Activated CD4-positive, CD25-positive, alpha-beta regulatory T cell treated with anti-CD3 and anti-CD28 coated beads, Interleukin-2, amount 50 U/mL, for 16 hours (primary cell): Measurements from ENCODE around the gene RALGAPA2.
"Not testable (repeated sequence)": the region's sequence is repeated elsewhere in the genome, so short reads cannot be mapped to it uniquely, and the experiment has no call there.

Source experiments
- DNase-seq: peaks from one replicate; pipeline ENCODE4 v3.0.0-alpha.2; 2020; ENCODE audit warnings: low read depth, low spot score

Gene RALGAPA2

DNA sequence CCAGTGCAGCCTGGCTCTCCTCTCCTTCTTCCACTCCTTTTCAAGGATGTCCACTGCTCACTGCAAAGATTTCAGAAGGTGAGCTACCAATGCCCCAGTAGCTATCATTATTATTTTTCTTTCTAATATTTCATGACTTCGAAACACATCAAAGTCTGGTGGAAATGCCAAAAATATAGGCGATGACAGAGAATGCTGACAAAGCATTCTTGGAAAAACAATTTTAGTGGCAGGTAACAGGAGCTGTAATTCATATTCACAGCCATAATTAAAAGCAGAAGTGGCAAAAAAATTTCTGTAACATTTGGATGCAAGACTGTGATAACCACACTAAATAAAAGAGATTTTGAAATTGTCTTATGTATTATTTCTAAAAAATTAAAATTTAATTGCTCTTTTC, 133.6 kb downstream of the RALGAPA2 start:
- no peak for DNase-seq

DNA sequence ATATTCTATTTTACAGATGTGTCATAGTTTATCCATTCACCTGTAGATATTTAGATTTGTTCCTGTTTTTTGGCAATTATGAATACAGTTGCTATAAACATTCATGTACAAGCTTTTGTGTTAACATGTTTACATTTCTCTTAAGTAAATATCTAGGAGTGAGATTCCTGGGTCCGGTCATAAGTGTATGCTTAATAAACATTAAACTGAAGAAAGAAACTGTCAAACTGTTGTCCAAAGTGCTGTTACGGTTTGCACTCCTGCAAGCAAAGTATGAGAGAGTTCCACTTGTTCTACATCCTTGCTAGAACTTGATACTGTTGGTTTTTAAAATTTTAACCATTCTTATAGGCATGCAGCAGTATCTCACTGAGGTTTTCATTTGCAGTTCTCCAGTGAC, 138.6 kb downstream of the RALGAPA2 start:
- no peak for DNase-seq

DNA sequence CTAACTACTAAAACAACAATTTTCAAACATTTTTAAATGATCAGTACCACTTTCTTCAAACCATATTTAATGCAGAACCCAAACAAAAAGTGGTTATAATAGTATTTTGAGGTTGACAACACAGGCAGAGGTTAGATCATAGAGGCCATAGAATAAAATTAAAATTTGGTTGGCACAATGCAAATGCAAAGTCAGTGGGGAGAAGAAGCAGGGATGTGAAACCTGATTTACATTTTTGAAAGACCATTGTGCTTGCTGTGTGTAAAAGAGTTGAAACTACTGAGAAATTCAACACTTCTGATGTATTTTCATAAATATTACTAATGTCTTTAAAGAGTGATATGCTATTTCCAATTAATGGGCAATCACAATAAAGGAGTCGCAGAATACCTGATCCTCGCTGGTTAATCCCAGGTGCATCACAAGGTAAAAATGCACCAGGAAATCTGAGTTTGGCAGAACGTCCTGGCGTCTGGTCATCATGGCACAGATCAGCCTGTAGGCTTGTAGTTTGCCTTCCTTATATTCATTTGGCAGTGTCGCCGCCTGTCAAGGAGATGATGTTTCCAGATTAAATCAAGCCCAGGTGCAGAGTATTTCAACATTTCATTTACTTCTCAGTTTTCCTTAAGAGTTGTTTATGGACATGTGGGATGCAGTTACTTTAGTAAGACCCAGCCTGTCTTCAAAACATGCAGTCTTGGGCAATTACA, 141.2 kb downstream of the RALGAPA2 start:
- DNase-seq, result no peak

DNA sequence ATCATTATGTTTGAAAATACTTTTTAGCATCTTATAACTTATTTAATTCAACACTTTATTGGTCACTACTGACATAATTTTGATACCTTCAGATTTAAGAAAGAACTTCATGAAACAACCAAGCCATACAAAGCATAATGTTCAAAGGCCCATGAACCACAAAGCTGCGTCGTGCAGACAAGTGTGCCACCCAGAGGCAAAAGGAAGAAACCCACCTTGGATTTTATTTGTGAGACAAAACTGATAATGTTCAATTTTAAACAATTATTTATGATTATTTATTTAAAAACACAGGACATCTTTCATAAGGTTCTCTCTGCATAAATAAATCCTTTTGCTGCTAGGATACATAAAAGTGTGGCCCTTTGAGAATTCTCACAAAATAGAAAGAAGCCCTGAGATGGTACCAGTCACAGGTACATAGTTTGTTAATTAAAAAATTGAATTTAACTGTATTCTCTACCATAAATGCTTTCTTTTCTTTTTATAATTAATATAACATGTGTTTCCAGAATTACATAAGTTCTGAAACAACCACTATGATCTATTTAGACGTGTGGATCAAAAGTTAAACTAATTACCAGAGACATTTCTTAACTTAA, 143.7 kb downstream of the RALGAPA2 start:
- DNase-seq, result no peak

GRCh38 chr20:20567712-20568111, 144.7 kb downstream of the RALGAPA2 start:
- no peak for DNase-seq

DNA sequence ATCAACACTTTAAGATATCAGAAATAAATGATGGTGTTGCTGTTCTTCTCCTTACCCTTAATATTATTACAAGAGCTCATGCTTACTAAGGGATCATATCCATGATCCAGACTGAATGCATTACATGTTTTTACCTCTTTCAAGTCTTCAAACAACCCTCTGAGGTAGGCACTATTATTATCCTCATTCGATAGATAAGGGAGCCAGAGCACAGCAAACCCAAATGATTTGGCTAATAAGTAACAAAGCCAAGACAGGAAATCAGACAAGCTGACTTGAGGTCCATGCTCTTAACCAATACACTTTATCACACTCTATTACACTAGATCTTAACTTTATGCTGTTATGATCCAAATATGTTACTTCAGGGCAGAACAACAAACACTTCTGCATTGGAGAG, 145.9 kb downstream of the RALGAPA2 start:
- DNase-seq, result no peak

- DNase-seq, result no peak
Observed at GRCh38 chr20:20564279-20564678, 148.2 kb downstream of the RALGAPA2 start.

GRCh38 chr20:20562507-20562906, 149.9 kb downstream of the RALGAPA2 start:
- no peak for DNase-seq

- no peak for DNase-seq
Observed at GRCh38 chr20:20561841-20562240, 150.6 kb downstream of the RALGAPA2 start.

DNA sequence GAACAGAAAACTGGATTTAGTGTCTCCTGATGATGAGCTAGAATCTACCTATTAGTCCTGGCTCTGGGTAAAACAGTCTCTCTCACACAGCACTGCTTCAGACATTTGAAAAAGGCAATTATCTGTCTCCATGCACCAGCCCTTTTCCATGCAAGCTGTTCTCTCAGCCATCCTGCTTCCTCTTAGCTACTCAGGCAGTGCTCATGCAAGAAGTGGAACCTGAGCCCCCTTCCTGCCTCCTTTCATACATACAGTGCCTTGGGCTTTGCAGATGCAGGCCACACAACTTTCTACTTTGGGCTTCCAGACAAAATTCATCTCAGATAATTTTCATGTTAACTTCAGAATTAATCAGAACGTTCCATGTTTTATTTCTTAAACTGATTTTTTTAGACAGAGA, 151.3 kb downstream of the RALGAPA2 start:
- DNase-seq, result no peak

DNA sequence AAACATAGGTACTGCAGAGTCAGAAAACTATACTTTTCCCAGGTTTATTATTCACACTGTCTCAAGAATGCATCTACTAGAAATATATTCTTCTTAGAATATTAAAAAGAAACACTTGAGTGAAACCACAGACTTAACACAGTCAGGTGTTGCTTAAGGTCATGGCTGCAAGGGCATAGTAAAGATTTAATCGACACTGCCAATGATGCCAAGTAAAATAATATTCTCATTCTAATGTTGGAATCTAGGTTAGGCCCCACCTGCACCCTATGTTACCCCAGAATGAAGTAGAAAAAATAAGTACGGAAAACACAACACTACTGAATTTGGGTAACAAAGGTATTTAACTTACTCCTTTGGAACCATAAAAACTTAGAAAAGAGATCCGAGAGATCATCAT, 155.0 kb downstream of the RALGAPA2 start:
- no peak for DNase-seq

GRCh38 chr20:20555838-20556237, 156.6 kb downstream of the RALGAPA2 start:
- no peak for DNase-seq

GRCh38 chr20:20554951-20555350, 157.5 kb downstream of the RALGAPA2 start:
- DNase-seq, result no peak

DNA sequence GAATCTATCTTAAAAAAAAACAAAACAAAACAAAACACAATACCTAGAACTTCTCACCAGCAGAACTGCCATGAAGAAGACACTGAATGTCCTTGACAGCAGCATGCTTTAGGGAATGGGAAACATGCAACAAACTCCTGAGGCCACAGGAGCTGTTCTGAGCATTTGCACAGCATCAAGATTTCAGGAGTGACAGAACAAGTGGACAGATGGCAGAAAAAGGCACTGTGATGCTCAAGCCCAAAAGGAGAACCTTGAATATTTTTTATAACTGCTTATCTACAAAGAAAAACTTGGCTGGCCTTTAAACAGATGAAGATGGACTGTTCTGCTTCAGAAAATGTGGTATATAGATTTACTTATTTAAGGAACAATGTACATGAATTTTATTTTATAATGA, 158.9 kb downstream of the RALGAPA2 start:
- no peak for DNase-seq

DNA sequence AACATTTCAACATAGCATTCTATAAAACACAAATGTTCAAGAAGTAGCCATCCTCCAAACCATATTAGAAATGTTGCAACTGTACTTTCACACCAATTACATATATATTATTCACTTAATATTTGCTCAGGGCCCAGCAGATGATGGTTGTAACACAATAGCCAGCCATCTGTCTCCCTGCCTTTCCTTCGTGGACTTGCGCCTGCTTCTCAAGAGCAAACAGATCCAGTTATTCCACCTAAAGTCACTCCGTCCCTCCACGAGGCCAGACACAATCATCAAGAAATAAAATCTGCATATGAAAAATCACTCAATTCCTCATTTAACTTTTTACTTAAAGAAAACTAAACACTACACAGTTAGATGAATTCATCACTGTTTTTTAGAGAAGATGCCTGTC, 160.4 kb downstream of the RALGAPA2 start:
- no peak for DNase-seq

- DNase-seq, result no peak
Observed at GRCh38 chr20:20551409-20551808, 161.0 kb downstream of the RALGAPA2 start.

GRCh38 chr20:20549704-20550103, 162.7 kb downstream of the RALGAPA2 start:
- DNase-seq, result no peak

DNA sequence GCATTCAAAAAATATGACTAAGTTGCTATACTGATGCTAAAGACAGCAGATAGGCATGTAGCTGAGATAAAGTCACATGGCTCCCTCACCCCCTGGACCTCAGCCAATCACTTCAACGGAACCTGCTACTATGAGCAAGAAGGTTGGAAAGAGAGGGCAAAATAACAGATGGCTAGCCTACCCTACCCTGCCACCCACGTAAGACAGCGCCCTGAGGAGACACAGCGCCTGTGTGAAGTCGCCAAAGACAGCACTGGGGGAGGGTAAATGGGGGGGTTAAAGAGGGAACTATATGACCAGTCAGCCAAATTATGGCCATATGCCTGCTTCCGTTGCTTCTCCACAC, 163.2 kb downstream of the RALGAPA2 start:
- no peak for DNase-seq

DNA sequence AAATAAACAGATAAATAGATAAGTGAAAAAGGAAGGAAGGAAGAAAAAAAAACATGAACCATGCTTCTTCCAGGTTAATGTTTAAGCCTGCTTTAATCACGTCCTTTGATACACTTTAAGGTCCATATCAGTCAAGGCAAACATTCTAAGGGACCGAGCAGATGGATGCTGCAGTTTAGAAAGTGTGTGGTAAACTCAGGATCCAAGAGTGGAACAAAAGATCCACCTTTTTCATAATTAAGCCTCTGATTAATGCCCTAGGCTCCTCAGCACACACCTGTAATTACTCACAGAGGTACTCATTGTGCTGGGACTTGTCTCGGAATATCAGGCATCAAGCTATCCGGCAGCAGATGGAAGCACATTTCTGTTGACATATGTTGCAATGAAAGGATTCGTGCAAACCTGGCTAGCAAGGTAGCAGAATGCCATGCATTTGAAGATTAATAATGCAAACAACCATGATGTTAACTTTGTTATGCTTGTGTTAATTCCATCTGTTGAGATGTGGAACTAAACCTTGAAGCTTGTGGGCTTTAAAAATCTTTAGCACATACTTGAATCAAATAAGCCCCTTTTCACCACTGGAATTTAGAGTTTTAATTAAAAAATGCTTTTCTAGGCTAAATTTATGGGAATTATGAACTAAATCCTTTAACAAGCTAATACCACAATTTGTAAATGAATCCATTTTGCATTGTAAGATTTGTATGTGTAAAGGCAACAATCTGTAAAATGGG, 163.7 kb downstream of the RALGAPA2 start:
- no peak for DNase-seq

GRCh38 chr20:20547876-20548266, 164.6 kb downstream of the RALGAPA2 start:
- no peak for DNase-seq

GRCh38 chr20:20547221-20547875, 165.1 kb downstream of the RALGAPA2 start:
- DNase-seq, result no peak

DNA sequence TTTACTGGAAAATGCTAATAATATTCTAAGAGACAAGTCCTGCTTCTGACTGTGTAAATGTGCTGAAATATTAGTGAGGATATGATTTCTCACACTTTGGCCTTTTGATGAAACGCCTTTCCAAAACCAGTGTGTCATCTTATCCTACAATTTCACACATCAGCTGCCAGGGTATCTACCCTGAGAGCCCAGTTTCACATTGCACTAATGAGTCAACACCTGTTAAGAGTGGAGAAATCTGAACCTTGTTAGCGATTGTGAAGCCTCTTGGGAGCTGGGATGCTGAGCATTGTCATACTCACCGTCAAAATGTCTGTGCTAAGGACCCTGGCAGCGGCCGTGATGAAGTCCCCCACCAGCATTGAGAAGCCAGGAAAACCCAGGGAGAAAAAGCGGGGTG, 166.0 kb downstream of the RALGAPA2 start:
- no peak for DNase-seq

DNA sequence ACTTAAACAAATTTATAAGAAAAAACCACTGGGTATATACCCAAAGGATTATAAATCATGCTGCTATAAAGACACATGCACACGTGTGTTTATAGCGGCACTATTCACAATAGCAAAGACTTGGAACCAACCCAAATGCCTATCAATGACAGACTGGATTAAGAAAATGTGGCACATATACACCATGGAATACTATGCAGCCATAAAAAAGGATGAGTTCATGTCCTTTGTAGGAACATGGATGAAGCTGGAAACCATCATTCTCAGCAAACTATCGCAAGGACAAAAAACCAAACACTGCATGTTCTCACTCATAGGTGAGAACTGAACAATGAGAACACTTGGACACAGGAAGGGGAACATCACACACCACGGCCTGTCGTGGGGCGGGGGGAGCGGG, 169.1 kb downstream of the RALGAPA2 start:
- not testable (repeated sequence) for DNase-seq
